HEK293 (cell line): ENCODE measurements around the gene CASP7.

Source experiments
- HOXA7 ChIP-seq: sonication (generic); formaldehyde crosslinking; IDR thresholded peaks from 2 replicates; pipeline ENCODE4 v1.8.1; 2022; ENCODE audit warnings: missing genetic modification reagents, borderline replicate concordance
- IKZF3 ChIP-seq: fragments of 450-650 bp; IDR thresholded peaks from 2 replicates; pipeline ENCODE4 v1.5.0; 2018; ENCODE audit warnings: missing biosample characterization, mild to moderate bottlenecking, missing genetic modification characterization, moderate library complexity
- KLF16 ChIP-seq: fragments of 450-650 bp; formaldehyde crosslinking; IDR thresholded peaks from 2 replicates; pipeline ENCODE4 v1.5.1; 2017; ENCODE audit warnings: missing biosample characterization, missing genetic modification characterization
- KLF7 ChIP-seq: fragments of 450-650 bp; formaldehyde crosslinking; IDR thresholded peaks from 2 replicates; pipeline ENCODE4 v1.5.1; 2016; ENCODE audit warnings: missing biosample characterization, missing genetic modification characterization, borderline replicate concordance
- OVOL3 ChIP-seq: fragments of 450-650 bp; formaldehyde crosslinking; IDR thresholded peaks from 2 replicates; pipeline ENCODE4 v1.5.1; 2016; ENCODE audit warnings: missing biosample characterization, missing genetic modification characterization
- TCF7L2 ChIP-seq: IDR thresholded peaks from 2 replicates; pipeline ENCODE4 v1.6.1; 2011; ENCODE audit warnings: low read depth, mild to moderate bottlenecking, inconsistent platforms, low read length, moderate library complexity, borderline replicate concordance
- TRIM28 ChIP-seq: IDR thresholded peaks from 2 replicates; pipeline ENCODE4 v1.6.1; 2011; ENCODE audit warnings: low read length, control low read depth, borderline replicate concordance
- YY1 ChIP-seq: fragments of 450-650 bp; formaldehyde crosslinking; IDR thresholded peaks from 2 replicates; pipeline ENCODE4 v1.5.1; 2018; ENCODE audit warnings: missing biosample characterization, missing genetic modification characterization
- ZNF121 ChIP-seq: fragments of 450-650 bp; formaldehyde crosslinking; IDR thresholded peaks from 2 replicates; pipeline ENCODE4 v1.5.1; 2016; ENCODE audit warnings: missing biosample characterization, missing genetic modification characterization
- ZNF354C ChIP-seq: fragments of 450-650 bp; formaldehyde crosslinking; IDR thresholded peaks from 2 replicates; pipeline ENCODE4 v1.5.1; 2016; ENCODE audit warnings: missing biosample characterization, missing genetic modification characterization, low read depth, borderline replicate concordance
- TF ChIP-seq, protein P1 (sequence below): fragments of 450-650 bp; formaldehyde crosslinking; IDR thresholded peaks from 2 replicates; pipeline ENCODE4 v1.5.1; 2016; ENCODE audit warnings: missing biosample characterization, missing genetic modification characterization

DNA sequence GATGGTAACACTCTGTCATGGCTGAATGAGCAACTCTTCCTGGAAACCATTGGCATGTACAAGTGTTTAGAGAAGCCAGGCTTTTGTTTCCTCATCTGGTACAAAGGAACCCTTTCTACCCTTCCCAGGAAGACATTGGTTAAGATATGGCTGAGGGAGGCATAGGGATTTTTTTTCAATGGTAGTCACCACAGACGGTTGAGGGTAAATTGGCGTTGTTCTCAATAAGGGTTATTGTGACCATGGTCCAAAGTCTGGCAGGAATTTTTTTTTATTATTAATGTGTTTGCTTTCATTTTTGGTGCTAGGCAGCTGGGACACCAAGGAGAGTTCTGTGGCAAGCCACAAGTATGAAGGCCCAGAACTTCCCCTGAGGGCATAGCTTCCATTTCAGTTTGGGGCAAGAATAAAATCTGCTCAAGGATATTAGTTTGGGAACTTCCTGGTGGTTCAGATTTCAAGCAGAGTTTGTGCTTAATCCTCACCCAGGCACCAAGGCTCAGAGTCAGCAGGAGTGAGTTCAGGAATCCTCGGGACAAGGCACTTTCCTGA lies 71.5 kb downstream of the CASP7 start, which contains the start of gene PLEKHS1:
- TF ChIP-seq, protein P1, sequence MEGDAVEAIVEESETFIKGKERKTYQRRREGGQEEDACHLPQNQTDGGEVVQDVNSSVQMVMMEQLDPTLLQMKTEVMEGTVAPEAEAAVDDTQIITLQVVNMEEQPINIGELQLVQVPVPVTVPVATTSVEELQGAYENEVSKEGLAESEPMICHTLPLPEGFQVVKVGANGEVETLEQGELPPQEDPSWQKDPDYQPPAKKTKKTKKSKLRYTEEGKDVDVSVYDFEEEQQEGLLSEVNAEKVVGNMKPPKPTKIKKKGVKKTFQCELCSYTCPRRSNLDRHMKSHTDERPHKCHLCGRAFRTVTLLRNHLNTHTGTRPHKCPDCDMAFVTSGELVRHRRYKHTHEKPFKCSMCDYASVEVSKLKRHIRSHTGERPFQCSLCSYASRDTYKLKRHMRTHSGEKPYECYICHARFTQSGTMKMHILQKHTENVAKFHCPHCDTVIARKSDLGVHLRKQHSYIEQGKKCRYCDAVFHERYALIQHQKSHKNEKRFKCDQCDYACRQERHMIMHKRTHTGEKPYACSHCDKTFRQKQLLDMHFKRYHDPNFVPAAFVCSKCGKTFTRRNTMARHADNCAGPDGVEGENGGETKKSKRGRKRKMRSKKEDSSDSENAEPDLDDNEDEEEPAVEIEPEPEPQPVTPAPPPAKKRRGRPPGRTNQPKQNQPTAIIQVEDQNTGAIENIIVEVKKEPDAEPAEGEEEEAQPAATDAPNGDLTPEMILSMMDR (tag by site-specific recombination): no peak
- TF ChIP-seq HOXA7 (CRISPR knock-in tag) (no peak), ZNF121 (tag by site-specific recombination) (no peak), YY1 (tag by site-specific recombination) (no peak), KLF7 (tag by site-specific recombination) (no peak), KLF16 (tag by site-specific recombination) (no peak), IKZF3 (tag by site-specific recombination) (no peak), OVOL3 (tag by site-specific recombination) (no peak), TCF7L2 (no peak), TRIM28 (no peak), ZNF354C (no peak)
